ENCODE results near the gene TMEM240.
A peak's percentile ranks its signal among the peaks of the same experiment; 100 is the strongest.

Gene TMEM240

DNA sequence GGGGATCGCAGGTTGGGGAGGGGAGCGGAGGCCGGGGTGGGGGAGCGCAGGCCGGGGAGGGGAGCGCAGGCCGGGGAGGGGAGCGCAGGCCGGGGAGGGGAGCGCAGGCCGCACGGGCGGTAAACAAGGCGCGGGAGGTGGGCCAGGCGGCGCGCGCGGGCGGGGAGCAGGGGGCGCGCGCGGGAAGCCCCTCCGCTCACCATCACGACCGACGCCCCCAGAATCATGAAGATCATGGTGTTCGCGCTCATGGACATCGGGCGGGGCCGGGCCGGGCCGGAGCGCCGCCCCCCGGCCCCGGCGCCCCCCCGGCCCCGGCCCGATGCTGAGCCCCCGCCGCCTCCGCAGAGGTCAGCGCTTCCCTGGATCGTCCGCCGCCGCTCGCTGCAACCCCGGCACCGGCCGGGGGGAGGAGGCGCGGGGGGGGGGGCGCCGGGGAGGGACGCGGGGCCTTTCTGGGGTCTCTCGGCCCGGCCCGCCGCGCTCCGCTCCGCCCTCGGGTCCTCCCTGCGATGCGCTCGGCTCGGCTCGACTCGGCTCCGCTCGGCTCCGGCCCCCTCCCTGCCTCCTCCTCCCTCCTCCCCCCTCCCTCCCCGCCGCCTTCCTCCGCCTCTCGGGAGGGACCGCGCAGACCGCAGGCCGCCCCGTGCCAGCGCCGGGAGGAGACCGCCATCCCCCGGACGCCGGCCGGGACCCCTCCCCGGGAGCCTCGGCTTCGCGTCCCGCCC is at the start of gene TMEM240:
Gene TMEM240, minus strand, starts transcription at position 535 of the 728 bp plus-strand sequence. Its CDS starts 278 bp downstream, at position 257.
- peak in 1 of 2 donors; percentile 26 for DNase-seq (ENCODE audit: low read depth in 2 of 2)

DNA sequence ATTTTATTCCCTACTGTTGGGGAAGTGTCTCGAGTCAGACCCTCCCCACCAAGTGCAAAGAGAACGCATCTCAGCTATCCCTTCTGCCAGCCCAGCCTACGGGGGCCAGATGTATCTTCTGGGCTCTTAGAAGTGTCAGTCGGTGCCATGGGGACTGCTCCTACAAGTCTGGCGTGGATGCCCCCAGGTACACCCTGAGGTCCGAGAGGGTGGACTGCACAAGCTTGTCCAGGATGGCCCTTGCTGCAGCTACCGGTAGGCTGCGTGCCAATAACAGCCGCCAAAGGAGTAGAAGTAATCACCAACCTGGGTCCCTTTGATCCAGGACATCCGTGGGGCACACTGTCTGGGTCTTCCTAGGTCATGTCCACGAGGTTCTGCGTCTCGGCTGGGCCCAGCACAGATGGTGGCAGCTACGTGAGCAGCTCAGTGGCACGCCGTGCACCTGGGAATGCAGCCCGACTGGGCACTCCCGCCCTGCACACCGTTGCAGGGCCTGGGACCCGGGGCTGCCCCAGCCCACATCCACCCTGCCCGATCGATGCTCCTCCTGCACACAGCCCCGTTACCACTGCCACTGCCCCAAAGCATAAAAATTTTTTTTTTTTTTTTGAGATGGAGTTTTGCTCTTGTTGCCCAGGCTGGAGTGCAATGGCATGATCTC is 43.1 kb upstream of the TMEM240 start:
- DNase-seq (ENCODE audit: low read depth in 2 of 2), result no peak

DNA sequence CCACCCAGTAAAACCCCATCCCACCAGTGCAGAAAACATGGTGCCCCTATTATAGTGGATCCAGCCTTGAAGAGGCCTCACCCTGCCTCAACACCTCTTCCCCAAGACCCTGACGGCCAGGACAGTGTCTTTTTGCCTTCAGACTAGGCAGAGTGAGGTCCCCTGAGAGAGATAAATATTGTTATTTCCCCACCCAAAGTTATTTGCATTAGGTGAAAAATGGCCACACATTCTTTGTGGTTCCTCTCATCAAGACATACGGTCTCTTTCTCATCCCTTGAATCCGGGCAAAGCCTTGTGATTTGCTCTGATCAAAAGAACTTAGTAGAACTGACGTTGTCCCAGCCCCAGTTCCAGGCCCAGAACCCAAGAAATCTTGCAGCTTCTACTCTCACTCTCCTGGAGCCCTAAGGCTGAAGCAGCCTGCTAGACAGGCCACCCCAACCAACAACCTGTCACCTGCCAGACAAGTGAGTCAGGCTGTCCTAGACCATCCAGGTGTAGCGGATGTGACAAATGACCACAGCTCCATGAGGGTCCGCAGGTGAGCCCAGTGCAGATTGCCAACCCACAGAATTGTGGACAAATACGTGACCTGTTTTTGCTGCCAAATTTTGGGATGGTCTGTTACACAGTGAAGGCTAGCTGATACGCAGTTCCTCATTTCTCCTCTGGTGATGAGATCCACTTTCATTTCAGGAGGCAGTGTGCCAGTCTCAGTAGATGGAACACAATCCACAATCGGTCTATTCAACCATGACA is 42.3 kb upstream of the TMEM240 start:
- no peak for DNase-seq (ENCODE audit: low read depth in 2 of 2)

DNA sequence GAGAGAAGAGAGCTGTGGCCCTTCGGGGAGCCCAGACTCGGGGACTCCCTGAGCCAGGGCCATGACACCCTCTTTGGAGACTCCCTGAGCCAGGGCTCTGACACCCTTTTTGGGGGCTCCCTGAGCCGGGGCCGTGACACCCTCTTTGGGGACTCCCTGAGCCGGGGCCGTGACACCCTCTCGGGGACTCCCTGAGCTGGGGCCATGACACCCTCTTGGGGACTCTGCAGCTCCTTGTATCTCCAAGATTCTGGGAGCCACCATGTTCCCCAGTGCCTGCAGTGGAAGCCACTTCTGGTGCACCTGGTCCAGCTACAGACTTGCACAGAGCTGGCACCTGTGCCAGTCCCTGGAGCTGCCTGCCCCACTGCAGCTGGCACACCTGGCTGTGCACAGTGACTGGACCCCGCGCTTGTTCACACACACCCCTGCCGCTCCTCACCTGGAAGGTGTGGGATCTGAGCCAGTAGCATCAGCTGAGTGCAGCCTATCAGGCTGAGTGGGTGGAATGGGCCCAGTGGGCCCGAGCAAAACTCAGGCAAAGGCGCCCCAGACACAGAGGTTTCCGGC is 38.0 kb upstream of the TMEM240 start:
- DNase-seq (ENCODE audit: low read depth in 2 of 2), result no peak

DNA sequence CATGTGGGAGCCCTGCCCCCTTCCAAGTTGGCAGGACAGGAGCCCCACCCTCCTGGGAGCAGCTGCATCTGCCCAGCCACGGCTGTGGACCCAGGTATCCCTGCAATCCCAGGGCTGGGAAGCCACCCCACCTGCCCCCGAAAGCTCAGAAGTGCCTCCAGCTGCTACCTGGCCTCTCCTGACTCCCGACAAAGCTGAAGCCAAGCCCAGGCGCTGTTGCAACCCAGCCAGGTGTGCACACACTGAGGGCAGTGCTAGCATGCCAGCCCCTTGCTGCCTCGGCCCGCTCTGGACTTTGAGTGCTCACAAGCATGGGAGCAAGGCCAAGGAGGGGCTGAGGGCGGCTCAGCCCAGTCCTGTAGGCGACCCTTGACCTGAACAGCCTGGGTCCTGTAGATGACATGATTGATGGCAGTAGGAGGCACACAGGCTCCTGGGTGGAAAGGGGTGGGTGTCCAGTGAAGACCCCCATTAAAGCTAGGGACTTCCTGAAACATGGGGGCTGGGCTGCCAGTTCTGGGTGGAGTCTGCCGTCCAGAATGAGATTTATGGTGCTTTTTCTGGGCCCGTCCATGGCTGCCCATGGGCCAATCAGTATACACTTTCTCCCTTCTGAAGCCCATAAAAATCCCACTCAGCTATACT is 37.1 kb upstream of the TMEM240 start:
- no peak for DNase-seq (ENCODE audit: low read depth in 2 of 2)

DNA sequence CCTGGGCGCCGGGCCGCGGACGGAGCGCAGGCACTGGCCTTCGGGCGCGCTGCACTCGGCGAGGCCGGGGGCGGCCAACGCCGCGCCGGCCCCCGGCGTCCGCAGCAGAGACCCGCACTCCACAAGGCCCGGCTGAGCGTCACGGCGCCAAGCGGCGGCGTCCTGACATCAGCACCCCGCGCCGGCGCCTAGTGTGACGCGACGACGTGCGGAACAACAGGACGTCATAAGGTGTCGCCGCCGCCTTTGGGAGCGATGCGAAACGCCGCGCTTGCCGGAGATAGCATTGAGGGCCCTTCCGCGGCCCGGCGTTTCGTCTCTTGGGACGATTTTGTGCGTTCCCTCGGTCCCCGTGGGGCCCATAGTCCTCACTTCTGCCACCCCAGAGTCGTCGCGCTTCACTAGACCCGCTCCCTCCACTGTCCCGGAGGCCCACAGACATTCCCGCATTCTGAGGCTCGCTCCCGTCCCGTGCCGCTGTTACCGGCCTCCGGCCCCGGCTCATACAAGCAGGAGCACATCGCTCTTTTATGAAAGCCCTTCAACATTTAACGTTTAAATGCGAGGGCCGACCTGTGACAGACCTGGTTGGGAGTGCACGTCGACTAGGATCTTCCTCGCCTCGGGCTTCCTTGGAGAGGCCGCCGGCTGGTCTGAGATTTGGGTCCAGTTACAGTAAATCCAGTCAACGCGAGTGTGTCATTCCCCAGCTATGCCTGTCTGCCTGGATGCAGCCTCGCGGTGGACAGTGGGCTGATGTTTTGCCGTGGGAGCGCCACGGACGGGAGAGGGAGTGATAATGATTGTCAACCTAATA is 34.5 kb upstream of the TMEM240 start, which contains the start of gene SSU72:
Gene SSU72, minus strand, starts transcription at position 143 of the 817 bp plus-strand sequence. CDS start 306 bp downstream, outside the sequence.
- peak; percentile 86 to 87 for DNase-seq (ENCODE audit: low read depth in 2 of 2)

DNA sequence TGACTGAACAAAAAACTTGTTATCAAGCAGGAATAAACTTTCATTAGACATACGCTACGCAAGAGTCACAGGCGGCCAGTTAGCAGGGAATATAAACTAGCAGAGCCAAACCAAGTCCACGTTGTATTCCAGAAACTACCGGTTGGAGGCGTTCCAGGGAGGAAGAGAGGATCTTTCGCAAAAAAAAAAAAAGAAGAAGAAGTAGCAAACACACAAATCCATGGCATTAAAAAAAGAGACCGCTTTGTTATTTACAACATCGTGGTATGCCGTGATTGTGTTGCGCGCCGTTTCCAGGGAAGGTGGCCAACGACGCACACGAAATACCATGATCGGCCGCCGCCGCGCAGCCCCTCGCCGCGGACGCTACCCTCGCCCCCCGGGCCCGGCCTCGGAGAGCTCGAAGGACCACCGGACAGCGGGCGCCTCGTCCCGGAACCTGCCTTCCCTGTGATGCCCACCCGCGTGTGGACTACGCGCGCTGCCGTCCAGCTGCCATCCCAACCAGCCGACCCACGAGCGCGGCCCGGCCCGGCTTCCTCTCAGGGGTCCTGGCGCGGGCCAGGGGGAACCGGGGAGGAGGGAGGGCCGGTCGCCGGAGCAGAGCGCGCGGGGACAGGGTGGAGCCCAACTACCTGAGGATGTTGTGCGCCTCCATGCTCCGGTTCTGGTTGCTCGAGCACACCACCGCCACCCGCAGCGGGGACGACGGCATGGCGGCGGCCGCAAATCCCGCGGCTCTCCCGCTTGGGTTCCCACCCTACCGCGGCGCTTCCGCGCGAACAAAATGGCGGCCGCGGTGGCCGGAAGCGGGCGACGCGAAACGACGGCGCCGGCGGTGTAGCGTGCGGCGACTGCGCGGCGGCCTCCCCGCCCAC is 33.7 kb upstream of the TMEM240 start:
- peak; percentile 50 to 53 for DNase-seq (ENCODE audit: low read depth in 2 of 2)

DNA sequence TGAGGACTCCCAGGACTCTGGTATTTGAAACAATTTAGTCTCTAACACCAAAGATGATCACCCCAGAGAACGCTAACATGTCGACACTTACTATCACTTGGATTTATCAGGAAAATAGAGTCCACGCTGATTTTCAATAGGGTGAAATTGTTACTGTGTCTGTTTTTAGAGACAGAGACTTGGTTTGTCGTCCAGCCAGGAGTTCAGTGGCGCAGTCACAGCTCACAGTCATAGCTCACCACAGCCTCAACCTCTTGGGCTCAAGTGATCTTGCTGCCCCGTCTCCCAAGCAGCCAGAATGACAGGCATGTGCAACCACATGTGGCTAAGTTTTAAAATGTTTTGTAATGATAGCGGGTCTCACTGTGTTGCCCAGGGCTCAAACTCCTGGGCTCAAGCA is 28.9 kb upstream of the TMEM240 start:
- DNase-seq (ENCODE audit: low read depth in 2 of 2), result no peak

DNA sequence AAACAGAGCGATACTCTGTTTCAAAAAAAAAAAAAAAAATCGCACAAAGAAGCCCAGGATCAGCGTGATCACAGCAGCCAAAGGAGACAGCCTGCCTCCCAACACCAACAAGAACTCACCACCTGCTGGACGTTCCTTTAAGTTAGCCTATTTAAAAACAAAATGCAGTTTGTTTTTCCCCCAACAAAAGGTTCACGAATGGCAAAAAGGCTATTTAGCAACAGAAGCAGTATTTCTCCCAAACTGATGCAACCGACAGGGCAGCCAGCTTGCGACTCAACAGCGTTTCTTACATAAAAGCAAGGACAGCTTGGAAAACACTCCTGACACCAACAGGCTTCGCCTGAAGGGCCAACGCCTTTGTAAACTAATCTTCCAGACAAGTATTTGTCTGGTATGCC is 27.5 kb upstream of the TMEM240 start:
- DNase-seq (ENCODE audit: low read depth in 2 of 2), result no peak

DNA sequence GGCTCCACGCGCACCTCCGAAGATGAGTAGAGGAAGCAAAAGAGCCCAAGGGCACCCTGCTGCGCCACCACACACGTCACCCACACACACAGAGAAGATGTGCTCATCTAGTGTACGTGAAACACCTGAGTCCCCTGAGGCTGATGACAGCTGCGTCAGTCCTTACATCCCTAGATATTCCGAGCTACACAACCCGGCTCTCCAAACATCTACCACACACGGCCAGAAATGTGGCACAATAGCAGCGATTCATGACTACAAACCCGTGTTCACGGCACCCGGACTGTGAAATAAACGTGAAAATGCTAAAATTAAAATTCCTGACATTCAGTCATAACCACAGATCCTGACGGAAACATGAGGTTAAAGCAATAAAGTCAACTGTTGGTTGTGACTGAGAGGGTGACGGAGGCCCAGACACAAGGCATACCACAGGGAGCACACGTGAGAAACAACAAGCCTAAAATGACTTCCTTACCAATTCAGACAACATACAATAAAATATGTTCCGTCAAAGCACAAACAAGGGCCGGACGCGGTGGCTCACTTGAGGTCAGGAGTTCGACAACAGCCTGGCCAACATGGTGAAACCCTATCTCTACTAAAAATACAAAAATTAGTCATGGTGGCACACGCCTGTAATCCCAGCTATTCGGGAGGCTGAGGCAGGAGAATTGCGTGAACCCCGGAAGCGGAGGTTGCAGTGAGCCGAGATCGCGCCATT is 26.9 kb upstream of the TMEM240 start:
- no peak for DNase-seq (ENCODE audit: low read depth in 2 of 2)

DNA sequence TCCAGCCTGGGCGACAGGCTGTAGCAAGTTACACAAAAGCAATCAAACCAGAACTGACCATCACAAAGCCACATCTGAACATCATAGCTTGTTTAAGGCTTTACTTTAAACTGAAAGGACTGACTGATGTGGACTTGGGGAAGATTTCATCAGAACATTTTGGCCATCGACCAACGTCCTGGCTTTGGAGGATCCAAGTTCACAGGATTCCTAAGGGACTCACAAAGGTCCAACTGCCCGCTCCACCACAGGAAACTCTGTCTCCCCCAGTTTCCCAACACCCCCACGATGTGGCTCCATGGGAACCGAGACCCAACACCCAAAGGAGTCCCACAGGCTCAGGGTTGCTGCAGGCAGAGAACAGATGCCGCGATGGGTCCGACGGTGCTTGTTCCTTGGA is 24.9 kb upstream of the TMEM240 start:
- DNase-seq (ENCODE audit: low read depth in 2 of 2), result no peak

DNA sequence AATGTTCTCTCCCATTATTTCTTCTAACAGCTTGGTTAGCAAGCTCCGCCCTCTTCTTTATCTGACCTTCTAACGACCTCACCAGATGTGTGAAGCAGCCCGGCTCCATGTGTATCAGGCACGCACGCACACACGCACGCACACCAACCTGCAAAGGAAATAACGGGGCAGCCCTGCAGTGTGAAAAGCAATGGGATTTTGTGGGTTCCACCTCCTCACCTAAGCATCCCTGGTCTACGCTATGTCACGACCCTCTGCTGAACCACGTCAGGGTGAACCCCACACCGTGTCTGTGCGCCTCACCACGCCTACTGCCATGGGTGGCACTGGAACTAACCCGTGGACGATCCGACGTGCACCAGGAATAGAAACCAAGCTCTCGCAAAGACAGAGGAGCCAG is 23.8 kb upstream of the TMEM240 start:
- DNase-seq (ENCODE audit: low read depth in 2 of 2), result no peak

DNA sequence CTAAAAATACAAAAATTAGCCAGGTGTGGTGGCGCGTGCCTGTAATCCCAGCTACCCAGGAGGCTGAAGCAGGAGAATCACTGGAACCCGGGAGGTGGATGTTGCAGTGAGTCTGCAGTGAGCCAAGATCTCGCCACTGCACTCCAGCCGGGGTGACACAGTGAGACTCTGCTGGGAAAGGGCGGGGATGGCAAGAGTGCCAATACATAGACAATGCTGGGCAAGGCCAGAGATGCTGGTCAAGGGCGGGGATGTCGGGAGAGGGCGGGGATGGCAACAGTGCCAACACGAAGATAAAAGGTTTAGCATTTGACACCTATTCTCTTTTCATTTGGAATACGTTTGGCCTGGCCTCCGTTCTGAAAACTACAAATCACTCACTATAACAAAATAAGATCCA is 23.3 kb upstream of the TMEM240 start:
- DNase-seq (ENCODE audit: low read depth in 2 of 2), result no peak

DNA sequence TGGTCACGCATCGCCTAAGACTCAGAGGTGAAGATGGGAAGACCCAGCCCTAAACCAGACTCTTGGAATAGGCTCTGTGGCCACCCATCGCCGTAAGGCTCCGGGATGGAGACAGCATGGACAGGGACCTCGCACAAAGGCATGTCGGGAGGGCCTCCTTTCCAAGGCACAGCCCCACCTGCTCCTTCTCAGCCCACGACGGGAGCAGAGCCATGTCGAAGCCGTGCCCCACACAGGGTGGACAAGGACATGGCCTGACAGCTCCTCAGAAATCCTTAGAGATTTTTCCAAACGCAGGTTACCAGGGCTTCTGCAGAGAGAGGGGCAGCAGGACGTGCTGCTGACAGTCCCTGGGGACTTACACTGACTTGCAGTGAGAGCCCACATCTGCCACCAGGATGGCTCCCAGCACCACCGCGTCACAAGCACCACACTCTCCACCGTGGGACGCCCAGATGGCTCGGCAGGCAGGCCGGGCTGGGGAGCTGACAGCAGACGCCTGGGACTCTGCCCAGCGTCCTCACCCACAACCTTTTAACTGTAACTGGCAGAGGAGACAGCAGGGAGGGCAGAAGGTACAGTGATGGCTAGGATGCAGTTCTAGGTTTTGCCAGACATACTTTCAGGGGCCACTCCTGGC is 22.3 kb upstream of the TMEM240 start:
- no peak for DNase-seq (ENCODE audit: low read depth in 2 of 2)

DNA sequence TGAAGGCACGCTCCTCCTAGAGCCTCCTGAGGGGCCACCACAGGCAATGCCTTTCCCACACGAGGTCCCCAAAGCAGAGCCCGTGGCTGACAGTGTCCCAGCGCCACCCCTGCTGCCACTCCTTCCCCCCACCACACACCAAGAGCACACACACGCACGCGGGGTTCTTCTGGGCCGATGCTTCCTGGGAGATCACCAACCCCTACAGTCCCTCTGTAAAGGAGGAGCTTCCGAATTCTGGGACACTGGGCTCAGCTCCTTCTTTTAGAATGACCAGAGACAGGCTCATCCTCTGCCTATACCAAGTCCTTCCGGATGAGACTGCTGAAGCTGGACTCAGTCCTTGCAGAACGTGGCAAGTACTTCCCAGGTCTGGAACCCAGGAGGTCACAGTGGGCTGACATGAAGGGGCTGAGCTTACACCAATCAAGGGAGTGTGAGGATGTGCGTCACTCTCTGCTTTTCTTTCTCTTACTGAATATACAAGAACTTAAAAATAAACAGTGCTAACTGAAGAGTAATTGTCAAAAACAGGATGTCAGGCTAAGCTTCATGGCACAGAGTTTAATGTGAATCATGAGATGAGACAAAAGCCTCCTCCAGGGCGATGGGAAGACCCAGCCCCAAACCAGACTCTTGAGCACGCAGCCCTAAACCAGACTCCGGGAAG is 21.5 kb upstream of the TMEM240 start:
- no peak for DNase-seq (ENCODE audit: low read depth in 2 of 2)

DNA sequence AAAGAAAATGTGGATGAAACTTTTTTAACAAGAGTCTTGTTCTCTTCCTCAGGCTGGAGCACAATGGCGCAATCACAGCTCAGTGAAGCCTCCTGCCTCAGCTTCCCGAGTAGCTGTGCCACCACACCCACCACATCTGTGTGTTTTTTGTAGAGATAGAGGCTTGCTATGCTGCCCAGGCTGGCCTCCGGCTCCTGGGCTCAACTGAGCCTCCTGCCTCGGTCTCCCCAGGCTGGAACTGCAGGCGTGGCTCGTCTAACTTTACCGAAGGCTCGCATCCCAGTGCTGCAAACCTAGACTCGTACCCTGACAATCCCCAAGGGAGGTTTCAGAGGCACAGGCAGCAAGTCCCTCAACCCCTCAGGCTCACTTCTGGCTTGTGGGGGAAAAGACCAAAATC is 19.8 kb upstream of the TMEM240 start:
- DNase-seq (ENCODE audit: low read depth in 2 of 2), result no peak

DNA sequence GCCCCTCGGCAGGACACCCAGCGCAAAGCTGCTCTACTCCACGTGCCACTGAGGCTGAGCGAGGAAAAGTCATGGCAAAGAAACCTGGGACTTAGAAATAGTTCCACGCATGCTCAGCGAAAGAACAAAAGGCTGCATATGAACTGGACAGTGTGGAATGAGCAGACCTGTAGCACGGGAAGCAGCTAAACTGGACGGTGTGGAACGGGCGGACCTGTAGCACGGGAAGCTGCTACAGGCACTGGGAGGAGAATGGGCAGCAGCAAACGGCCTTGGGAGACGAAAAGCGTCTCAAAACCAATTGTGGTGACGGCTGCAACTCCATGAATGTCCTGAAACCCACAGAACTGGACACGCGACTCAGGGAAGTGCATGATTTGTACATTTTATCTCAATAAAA is 18.6 kb upstream of the TMEM240 start:
- no peak for DNase-seq (ENCODE audit: low read depth in 2 of 2)

DNA sequence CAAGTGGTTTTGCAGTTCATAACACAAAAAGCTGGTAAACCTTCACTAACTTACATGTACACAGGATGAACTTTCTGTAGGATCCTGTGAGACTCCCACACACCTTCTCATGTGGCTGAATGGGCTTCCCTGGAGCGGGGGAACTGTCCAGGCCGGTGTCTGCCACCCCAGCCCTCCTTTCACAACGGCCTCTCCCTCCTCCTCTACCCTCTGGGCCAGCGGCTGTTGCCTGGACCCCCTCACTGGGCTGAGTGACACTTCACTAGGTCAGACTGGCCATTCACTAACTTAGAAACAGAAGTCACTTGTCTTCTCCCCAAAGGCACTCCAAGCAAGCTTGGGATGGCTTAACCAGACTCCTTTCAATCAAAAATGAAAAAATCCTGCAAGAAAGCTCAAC is 18.2 kb upstream of the TMEM240 start:
- no peak for DNase-seq (ENCODE audit: low read depth in 2 of 2)

All from stimulated activated CD8-positive, alpha-beta memory T cell treated with anti-CD3 and anti-CD28 coated beads, Interleukin-2, amount 100 ng/mL, for 1 hour (primary cell).